ENCODE results near the gene PDE4D.
A peak's percentile ranks its signal among the peaks of the same experiment; 100 is the strongest.

The PDE4D gene

DNA sequence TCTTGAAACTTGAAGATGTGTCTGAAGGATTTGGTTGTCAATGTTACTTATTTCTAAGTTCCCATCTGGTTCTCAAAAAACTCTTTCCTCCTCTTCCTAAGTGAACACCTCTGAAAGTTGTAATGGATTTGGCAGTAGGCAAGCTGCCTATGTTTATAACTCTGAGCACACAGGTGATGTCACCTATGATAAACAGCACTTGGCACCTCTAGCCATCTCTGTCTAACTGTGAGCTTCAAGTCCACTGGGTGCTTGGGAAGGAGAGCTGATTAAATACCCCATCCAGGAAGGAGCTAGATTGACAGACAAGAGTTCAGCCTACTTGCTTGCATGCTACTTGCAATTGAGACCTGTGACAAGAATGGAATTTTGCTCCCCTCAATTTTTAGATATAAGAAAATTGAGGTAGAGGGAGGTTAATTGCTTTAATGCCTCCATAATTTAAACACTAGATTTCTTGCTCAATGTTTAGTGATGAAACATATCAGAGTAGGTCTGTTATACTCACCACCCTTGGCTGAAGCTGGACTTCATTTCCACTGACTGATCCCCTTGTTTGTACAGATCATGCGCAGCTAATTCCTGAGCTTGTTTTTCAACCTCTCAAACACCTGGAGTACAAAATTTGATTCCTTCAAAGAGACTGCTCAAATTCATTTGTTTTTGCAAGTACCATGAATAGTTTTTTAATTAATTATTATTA lies 49.9 kb downstream of the PDE4D start:
- no peak for DNase-seq
- in situ Hi-C loops (cut with MboI; ENCODE audit: low pct_unique_long_range_greater_than_20kb, low sequenced_read_pairs), result no loop called here

GRCh38 chr5:59842999-59843398 lies 50.5 kb downstream of the PDE4D start:
- in situ Hi-C loops (cut with MboI; ENCODE audit: low pct_unique_long_range_greater_than_20kb, low sequenced_read_pairs), result no loop called here
- DNase-seq, result no peak

DNA sequence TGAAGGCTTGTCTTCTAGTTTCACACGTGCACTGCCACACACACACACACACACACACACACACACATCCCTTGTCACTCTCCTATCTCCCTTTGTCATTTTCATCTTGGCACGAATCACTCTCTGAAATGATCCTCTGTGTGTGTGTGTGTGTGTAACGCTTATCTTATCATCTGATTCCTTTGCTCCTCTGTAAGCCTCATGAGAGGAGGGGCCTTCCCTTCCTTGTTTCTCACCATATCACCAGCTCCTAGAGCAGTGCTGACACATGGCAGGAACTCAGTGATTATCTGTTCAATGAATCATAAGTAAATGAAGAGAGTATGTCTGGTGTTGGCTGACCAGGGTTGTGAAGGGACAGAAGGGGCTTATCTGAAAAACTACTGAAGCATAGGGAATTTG lies 53.3 kb downstream of the PDE4D start:
- in situ Hi-C loops (cut with MboI; ENCODE audit: low pct_unique_long_range_greater_than_20kb, low sequenced_read_pairs), result no loop called here
- peak; percentile 4 for DNase-seq

GRCh38 chr5:59838989-59839388 lies 54.5 kb downstream of the PDE4D start:
- DNase-seq, result no peak
- in situ Hi-C loops (cut with MboI; ENCODE audit: low pct_unique_long_range_greater_than_20kb, low sequenced_read_pairs), result no loop called here

GRCh38 chr5:59838067-59838466 lies 55.5 kb downstream of the PDE4D start:
- in situ Hi-C loops (cut with MboI; ENCODE audit: low pct_unique_long_range_greater_than_20kb, low sequenced_read_pairs), result no loop called here
- no peak for DNase-seq

DNA sequence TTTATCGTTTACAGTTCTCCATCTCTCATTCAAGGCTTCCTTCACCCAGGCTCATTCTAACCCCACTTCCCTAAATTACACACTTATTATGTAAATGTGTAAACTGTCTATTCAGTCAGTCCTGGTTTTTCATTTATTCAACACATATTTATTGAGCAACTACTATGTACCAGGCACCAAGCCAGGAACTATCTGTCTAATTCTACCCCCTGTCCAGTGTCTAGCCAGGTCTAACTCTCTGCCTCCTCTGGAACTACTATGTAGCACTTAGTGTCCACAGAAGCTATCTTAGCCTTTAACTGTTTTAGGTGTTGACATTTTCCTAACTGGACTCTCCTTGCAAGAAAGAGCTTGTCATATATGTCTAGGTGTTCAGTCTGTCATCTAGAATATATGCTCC lies 56.5 kb downstream of the PDE4D start:
- DNase-seq, result no peak
- in situ Hi-C loops (cut with MboI; ENCODE audit: low pct_unique_long_range_greater_than_20kb, low sequenced_read_pairs), result no loop called here

- in situ Hi-C loops (cut with MboI; ENCODE audit: low pct_unique_long_range_greater_than_20kb, low sequenced_read_pairs), result no loop called here
- no peak for DNase-seq
These were observed 57.7 kb downstream of the PDE4D start for GRCh38 chr5:59835800-59836199.

GRCh38 chr5:59833448-59833847 lies 60.1 kb downstream of the PDE4D start:
- in situ Hi-C loops (cut with MboI; ENCODE audit: low pct_unique_long_range_greater_than_20kb, low sequenced_read_pairs), result no loop called here

GRCh38 chr5:59832577-59833301 lies 60.8 kb downstream of the PDE4D start:
- no peak for DNase-seq
- in situ Hi-C loops (cut with MboI; ENCODE audit: low pct_unique_long_range_greater_than_20kb, low sequenced_read_pairs), result no loop called here

More at GRCh38 chr5:59833448-59833847, 60.1 kb downstream of the PDE4D start:
- no peak for DNase-seq

DNA sequence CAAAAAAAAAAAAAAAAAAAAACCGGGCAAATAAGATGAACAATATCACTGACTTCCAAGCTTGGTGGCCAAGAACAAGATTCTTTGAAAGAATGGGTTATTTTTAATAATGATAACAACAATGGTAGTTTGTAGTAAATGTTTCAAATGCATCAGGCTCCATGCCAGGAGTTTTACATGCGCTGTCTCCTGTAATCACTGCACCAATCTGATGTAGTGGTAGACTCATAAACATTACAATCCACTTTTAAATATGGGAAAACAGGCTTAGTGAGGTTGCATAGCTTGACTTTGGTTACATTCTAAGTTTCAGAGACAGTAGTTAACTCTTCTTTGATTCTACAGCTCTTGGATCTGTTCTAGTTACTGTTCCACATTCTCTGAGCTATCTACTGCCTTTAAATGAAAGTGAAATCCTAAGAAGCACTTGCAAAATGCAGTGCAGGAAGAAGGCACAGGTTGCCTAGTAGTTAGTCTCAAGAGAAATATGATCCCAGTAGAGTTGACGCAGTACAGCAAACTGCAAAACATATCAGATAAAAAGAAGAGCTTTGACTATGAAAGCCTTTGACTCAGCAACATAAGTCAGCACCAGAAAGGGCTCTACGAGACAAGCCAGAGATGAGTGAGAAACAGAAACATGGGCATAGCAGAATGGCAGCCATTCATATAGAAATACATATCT lies 62.1 kb downstream of the PDE4D start:
- in situ Hi-C loops (cut with MboI; ENCODE audit: low pct_unique_long_range_greater_than_20kb, low sequenced_read_pairs), result no loop called here
- no peak for DNase-seq

GRCh38 chr5:59830536-59831200 lies 62.9 kb downstream of the PDE4D start:
- in situ Hi-C loops (cut with MboI; ENCODE audit: low pct_unique_long_range_greater_than_20kb, low sequenced_read_pairs), result no loop called here
- no peak for DNase-seq

DNA sequence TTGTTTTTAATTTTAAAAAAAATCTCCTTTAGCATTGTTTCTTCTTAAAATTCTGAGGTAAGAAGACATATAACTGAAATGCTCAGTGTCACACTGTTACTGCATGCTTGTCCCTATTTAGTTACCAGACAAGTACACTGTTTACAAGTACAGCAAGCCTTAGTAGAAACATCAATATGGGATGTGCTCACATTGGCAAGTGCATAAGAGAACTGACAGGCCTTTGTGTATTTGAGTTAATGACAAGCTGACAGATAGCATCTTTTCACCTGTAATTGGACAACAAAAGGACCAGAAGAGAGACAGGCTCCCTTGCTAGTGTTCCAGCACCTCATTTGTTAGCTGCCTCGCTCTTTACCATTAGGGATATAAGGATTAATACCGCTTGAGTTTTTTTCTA lies 63.6 kb downstream of the PDE4D start:
- in situ Hi-C loops (cut with MboI; ENCODE audit: low pct_unique_long_range_greater_than_20kb, low sequenced_read_pairs), result no loop called here
- no peak for DNase-seq

DNA sequence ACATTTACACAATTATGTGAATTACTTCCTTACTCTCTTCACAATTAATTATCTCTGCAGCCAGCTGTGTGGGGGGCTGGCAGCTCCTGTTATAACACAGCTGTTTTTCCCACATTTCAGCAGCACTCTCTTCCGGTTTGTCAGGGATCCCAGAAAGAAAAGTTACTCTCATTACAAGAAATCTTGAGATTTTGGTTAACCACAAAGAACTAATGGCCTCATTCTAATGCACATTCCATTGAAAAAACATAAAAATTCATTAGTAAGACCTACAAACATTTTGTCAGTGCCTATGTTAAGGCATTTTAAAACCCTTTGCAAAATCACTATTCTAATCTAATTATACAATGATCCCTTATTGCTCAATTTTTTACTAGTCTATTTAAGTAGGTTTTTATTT lies 64.1 kb downstream of the PDE4D start:
- peak; percentile 6 for DNase-seq
- in situ Hi-C loops (cut with MboI; ENCODE audit: low pct_unique_long_range_greater_than_20kb, low sequenced_read_pairs), result no loop called here

- in situ Hi-C loops (cut with MboI; ENCODE audit: low pct_unique_long_range_greater_than_20kb, low sequenced_read_pairs), result no loop called here
- no peak for DNase-seq
These were observed 64.9 kb downstream of the PDE4D start for GRCh38 chr5:59828623-59829022.

GRCh38 chr5:59826996-59827395 lies 66.5 kb downstream of the PDE4D start:
- in situ Hi-C loops (cut with MboI; ENCODE audit: low pct_unique_long_range_greater_than_20kb, low sequenced_read_pairs), result no loop called here
- DNase-seq, result no peak

- DNase-seq, result no peak
- in situ Hi-C loops (cut with MboI; ENCODE audit: low pct_unique_long_range_greater_than_20kb, low sequenced_read_pairs), result loop anchor here (25.0 kb wide), 2 partner anchors 464 to 839 kb away; no protein-coding TSS in a partner anchor
These were observed 70.1 kb downstream of the PDE4D start for GRCh38 chr5:59823420-59823819.

- no peak for DNase-seq
- in situ Hi-C loops (cut with MboI; ENCODE audit: low pct_unique_long_range_greater_than_20kb, low sequenced_read_pairs), result loop anchor here (25.0 kb wide), 2 partner anchors 467 to 842 kb away; no protein-coding TSS in a partner anchor
These were observed 73.7 kb downstream of the PDE4D start for GRCh38 chr5:59819806-59820205.

DNA sequence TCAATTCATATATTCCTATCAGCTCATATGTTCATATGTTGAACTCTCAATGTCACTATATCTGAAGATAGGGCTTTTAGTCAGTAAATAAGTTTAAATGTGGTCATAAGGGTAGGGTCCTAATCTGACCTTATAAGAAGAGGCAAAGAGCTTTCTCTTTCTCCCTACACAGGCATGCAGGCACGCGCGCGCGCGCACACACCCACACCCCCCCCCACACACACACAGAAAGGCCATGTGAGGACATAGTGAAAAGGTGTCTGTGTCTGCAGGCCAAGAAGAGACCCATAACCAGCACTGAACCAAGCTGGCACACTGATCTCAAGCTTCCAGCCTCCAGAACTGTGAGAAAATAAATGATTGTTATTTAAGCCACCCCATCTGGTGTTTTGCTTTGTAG lies 76.0 kb downstream of the PDE4D start:
- in situ Hi-C loops (cut with MboI; ENCODE audit: low pct_unique_long_range_greater_than_20kb, low sequenced_read_pairs), result loop anchor here (25.0 kb wide), 2 partner anchors 470 to 845 kb away; no protein-coding TSS in a partner anchor
- no peak for DNase-seq

DNA sequence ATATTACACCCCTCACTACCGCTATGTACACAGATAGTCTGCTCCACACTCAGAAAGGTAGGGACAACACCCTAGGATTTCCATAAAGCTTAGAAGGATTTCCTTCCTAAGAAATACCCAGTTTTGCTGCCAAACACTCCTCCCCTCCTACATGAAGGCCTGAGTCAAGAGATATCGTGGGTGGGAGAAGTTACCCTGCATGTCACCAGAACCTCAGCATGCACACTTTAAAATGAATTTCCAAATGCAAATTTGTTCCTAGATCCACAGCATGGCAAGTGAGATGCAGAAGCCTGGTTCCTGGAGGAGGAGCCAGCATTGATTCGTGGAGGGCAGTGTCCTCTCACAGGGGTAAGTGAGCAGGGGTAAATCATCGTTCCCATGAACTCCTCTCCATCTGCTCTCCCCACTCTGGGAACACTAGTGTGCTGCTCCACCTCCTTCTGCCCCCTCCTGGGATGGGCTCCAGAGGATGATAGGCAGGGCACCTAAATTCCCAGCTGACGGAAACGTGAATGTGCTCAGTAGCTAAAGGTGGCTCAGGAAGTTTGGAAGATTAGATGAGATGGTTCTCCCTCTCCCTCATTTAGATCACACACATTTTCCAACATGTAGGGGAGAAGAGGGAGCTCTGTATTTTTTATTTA lies 76.7 kb downstream of the PDE4D start:
- in situ Hi-C loops (cut with MboI; ENCODE audit: low pct_unique_long_range_greater_than_20kb, low sequenced_read_pairs), result loop anchor here (25.0 kb wide), 2 partner anchors 471 to 846 kb away; no protein-coding TSS in a partner anchor

More for the DNA sequence above, 76.7 kb downstream of the PDE4D start:
- DNase-seq, result no peak
